GM23338 (cell line): ENCODE measurements around the gene COL2A1.

Experiments used
- EZH2 ChIP-seq: fragments of 200-600 bp; sonication (generic); IDR thresholded peaks from one replicate; pipeline ENCODE4 v1.8.0; 2017; ENCODE audit warnings: antibody characterized with exemption, mild to moderate bottlenecking, low read depth; ENCODE audit not compliant: unreplicated experiment
- TF ChIP-seq, protein P1 (sequence below), 2 experiments: fragments of 200-600 bp in 1 of 2; sonication (generic) in 1 of 2; conservative IDR thresholded peaks; 2 replicates each; pipeline versions ENCODE4 v1.5.1 to v1.6.1; 2016 to 2017; ENCODE audit warnings: antibody characterized with exemption in 2 of 2, low read depth in 2 of 2, mild to moderate bottlenecking in 2 of 2, moderate library complexity in 1 of 2

DNA sequence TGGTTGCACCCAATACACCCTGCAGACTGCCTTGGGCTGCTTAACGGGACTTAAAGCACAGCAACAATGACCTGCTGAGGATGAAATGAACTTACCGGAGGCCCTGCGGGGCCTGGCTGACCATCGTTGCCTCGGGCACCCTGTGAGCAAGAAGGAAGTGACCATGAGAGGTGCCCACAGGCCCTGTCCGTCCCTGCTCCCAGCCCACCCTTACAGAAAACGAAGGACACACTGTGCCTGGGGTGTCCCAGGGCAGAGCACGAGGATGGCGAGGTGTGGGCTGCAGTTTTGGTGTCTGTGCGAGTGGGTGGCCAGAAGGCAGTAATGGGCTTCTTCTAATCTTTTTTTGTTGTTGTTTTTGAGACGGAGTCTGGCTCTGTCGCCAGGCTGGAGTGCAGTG is 14.6 kb downstream of the COL2A1 start:
- TF ChIP-seq, protein P1, sequence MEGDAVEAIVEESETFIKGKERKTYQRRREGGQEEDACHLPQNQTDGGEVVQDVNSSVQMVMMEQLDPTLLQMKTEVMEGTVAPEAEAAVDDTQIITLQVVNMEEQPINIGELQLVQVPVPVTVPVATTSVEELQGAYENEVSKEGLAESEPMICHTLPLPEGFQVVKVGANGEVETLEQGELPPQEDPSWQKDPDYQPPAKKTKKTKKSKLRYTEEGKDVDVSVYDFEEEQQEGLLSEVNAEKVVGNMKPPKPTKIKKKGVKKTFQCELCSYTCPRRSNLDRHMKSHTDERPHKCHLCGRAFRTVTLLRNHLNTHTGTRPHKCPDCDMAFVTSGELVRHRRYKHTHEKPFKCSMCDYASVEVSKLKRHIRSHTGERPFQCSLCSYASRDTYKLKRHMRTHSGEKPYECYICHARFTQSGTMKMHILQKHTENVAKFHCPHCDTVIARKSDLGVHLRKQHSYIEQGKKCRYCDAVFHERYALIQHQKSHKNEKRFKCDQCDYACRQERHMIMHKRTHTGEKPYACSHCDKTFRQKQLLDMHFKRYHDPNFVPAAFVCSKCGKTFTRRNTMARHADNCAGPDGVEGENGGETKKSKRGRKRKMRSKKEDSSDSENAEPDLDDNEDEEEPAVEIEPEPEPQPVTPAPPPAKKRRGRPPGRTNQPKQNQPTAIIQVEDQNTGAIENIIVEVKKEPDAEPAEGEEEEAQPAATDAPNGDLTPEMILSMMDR (conservative IDR thresholded peaks at IDR 0.05; ENCODE audit: low read depth in 2 of 2), result no peak
- no peak for TF ChIP-seq EZH2
